Mesothelial cell of epicardium (in vitro differentiated cells): Measurements from ENCODE around the gene ILKAP. TPM values are rescaled to one million over a fixed set of nuclear protein-coding genes. Genes with fewer than 3 reads are reported as not detected.
A peak's percentile ranks its signal among the peaks of the same experiment; 100 is the strongest.

Experiments
- DNase-seq, 2 experiments: peaks; one replicate each; pipeline ENCODE4 v3.0.0; 2021; ENCODE audit warnings: low spot score in 2 of 2; ENCODE audit not compliant: unreplicated experiment in 2 of 2
- H3K27ac Mint-ChIP-seq: 2 replicates; pipeline ENCODE4 v1.8.0; 2021; ENCODE audit warnings: mixed read lengths
- H3K27me3 Mint-ChIP-seq: 2 replicates; pipeline ENCODE4 v1.8.0; 2021; ENCODE audit warnings: low read depth, mixed read lengths
- H3K36me3 Mint-ChIP-seq: 2 replicates; pipeline ENCODE4 v1.8.0; 2021; ENCODE audit warnings: mixed read lengths
- H3K4me1 Mint-ChIP-seq: 2 replicates; pipeline ENCODE4 v1.8.0; 2021; ENCODE audit warnings: mixed read lengths
- H3K4me3 Mint-ChIP-seq: 2 replicates; pipeline ENCODE4 v1.8.0; 2021; ENCODE audit warnings: mild to moderate bottlenecking, moderate library complexity, mixed read lengths
- H3K9me3 Mint-ChIP-seq: 2 replicates; pipeline ENCODE4 v1.8.0; 2021; ENCODE audit warnings: mixed read lengths
- total RNA-seq: library from RNA; stranded (reverse); gene quantifications from 3 replicates; pipeline ENCODE4 v1.2.1, GENCODE V29; 2021
- TF ChIP-seq, protein P1 (sequence below): fragments of 200-600 bp; sonication (generic); IDR thresholded peaks from one replicate; pipeline ENCODE4 v1.5.0; 2021; ENCODE audit warnings: antibody characterized with exemption; ENCODE audit not compliant: unreplicated experiment

The ILKAP gene
- total RNA-seq, 1 donor from 2014 or later = 54.0 TPM

DNA sequence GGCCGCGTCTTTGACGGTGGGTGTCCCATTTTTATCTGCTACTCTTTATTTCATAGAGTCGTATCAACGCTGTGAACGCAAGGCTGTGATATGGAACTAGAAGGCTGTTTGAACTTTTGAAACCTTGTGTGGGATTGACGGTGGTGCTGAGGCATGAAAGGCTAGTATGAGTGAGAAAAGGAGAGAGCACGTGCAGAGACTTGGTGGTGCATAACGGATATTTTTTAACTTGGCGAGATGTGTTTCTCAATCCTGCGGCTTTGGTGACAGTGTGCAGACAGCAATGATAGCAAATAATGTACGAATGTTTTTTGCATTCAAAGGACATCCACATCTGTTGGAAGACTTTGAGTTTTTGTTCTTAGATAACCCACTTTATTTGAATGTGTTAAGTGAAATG lies 30.1 kb upstream of the ILKAP start:
- H3K27me3 Mint-ChIP-seq = peaks cover 45% of the 10 kb centered on the region
- no peak for DNase-seq
- H3K9me3 Mint-ChIP-seq = no peaks in the 10 kb centered on the region
- H3K36me3 Mint-ChIP-seq = no peaks in the 10 kb centered on the region
- H3K4me1 Mint-ChIP-seq = peaks cover 21% of the 10 kb centered on the region
- peak overlapping the region; percentile 51 for H3K4me3 Mint-ChIP-seq
- TF ChIP-seq, protein P1, sequence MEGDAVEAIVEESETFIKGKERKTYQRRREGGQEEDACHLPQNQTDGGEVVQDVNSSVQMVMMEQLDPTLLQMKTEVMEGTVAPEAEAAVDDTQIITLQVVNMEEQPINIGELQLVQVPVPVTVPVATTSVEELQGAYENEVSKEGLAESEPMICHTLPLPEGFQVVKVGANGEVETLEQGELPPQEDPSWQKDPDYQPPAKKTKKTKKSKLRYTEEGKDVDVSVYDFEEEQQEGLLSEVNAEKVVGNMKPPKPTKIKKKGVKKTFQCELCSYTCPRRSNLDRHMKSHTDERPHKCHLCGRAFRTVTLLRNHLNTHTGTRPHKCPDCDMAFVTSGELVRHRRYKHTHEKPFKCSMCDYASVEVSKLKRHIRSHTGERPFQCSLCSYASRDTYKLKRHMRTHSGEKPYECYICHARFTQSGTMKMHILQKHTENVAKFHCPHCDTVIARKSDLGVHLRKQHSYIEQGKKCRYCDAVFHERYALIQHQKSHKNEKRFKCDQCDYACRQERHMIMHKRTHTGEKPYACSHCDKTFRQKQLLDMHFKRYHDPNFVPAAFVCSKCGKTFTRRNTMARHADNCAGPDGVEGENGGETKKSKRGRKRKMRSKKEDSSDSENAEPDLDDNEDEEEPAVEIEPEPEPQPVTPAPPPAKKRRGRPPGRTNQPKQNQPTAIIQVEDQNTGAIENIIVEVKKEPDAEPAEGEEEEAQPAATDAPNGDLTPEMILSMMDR = no peak
- no peak overlapping the region for H3K27ac Mint-ChIP-seq

DNA sequence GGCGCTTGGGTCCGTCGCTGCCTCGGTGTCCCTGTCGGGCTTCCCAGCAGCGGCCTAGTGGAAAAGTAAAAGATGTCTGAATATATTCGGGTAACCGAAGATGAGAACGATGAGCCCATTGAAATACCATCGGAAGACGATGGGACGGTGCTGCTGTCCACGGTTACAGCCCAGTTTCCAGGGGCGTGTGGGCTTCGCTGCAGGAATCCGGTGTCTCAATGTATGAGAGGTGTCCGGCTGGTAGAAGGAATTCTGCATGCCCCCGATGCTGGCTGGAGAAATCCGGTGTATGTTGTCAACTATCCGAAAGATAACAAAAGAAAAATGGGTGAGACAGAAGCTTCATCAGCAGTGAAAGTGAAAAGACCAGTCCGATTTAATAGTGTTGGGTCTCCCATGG lies 28.3 kb upstream of the ILKAP start:
- H3K27me3 Mint-ChIP-seq = peaks cover 27% of the 10 kb centered on the region
- peak overlapping the region; percentile 74 for H3K4me3 Mint-ChIP-seq
- no peak overlapping the region for H3K27ac Mint-ChIP-seq
- no peak for DNase-seq
- H3K36me3 Mint-ChIP-seq = peaks cover under 1% of the 10 kb centered on the region
- TF ChIP-seq, protein P1 = no peak
- peaks cover 28% of the 10 kb centered on the region for H3K4me1 Mint-ChIP-seq
- no peaks in the 10 kb centered on the region for H3K9me3 Mint-ChIP-seq

DNA sequence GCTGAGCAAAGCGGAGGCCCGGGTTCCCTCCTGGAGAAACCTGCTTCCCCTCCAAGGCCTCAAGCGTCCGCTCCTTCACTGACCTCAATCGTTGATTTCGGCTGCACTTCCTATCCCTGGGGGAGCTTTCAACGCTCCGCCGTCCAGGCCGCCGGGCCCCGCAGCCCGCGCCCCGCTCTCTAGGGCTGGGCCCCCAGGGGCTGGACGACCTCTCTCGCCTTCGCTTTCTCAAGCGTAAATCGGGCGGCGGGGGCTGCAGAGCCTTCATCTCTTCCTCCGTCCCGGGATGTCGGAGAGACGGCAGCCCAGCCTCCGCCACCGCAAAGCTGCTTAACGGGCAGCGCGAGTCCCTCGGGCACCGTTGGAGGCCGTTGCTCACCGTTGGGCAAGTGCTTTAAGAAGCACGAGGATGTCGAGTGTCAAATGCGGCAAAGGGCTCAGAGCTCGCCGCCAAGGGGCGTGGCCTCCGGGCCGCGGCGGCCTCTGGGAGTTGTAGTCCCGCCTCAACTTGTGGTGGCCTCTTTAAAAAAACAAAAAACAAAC lies 27.8 kb upstream of the ILKAP start:
- peaks cover 23% of the 10 kb centered on the region for H3K27me3 Mint-ChIP-seq
- peaks cover 28% of the 10 kb centered on the region for H3K4me1 Mint-ChIP-seq
- peaks cover 2% of the 10 kb centered on the region for H3K36me3 Mint-ChIP-seq
- H3K4me3 Mint-ChIP-seq = peak overlapping the region; percentile 74
- no peak overlapping the region for H3K27ac Mint-ChIP-seq
- TF ChIP-seq, protein P1 = no peak
- peak in 1 of 2 experiments; percentile 63 for DNase-seq
- no peaks in the 10 kb centered on the region for H3K9me3 Mint-ChIP-seq

DNA sequence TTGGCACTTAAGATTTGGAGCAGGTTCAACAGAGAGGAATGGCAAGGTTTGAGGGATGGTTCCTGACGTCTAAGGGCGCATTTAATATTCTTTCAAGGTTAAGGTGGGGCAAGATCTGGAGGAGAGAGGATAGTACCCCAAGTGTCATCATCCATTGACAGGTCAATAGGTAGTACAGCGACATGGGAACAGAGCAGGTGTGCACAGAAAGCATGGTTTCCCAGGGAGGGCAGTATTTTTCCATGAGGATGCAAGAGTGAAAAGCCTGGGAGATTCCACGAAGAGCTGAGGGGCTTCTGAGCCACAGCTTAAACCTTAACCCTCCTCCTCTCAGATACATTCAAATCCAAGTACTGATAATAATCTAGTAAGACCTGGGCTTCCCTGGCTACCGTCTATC lies 27.2 kb upstream of the ILKAP start:
- DNase-seq = no peak
- H3K4me1 Mint-ChIP-seq = peaks cover 28% of the 10 kb centered on the region
- H3K9me3 Mint-ChIP-seq = no peaks in the 10 kb centered on the region
- peak overlapping the region; percentile 74 for H3K4me3 Mint-ChIP-seq
- peaks cover 17% of the 10 kb centered on the region for H3K27me3 Mint-ChIP-seq
- TF ChIP-seq, protein P1 = no peak
- H3K36me3 Mint-ChIP-seq = peaks cover 2% of the 10 kb centered on the region
- H3K27ac Mint-ChIP-seq = no peak overlapping the region

DNA sequence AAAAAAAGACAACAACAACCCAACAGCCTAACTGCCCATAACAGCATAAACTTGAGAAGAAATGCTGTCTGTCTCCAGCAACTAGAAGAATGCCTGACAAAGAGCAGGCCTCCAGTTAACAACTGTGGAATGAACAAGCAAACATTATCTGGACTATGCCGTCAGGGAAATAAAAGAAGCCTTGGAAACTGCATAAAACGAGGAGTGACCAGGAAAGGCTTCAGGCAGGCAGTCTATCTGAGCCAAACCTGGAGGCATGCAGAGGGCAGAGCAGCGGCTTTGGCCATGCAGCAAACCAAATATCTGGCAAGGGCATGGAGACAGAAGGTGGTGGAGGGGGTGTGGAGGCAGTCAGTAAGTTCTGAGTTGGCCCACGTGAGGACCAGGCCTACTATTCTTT lies 25.2 kb upstream of the ILKAP start:
- Mint-ChIP-seq H3K4me3 (no peak overlapping the region), H3K4me1 (peaks cover 28% of the 10 kb centered on the region), H3K27me3 (peaks cover 8% of the 10 kb centered on the region), H3K27ac (peak overlapping the region; percentile 87), H3K36me3 (peaks cover 7% of the 10 kb centered on the region), H3K9me3 (no peaks in the 10 kb centered on the region)
- DNase-seq = no peak
- TF ChIP-seq, protein P1 = no peak

DNA sequence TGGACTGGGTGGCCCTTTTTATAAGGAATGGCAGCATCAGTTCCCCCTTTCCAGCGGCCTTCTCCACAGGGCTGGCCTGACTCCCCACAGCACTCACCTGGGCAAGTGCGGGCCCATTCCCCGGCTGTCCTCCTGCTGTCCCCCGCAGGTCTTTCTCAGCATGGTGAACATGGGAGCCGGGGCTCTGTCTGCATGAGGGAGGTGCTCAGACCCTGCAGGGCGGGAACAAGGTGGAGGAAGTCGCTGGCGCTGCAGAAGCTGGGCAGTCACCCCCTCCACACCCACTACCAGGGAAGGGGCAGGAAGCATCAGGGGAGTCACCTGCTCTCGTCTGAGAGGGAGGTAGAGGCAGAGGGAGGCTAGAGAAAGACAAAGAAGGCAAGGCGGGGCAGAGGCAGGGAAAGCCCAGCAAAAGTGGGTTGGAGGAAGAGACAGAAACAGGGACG lies 24.1 kb upstream of the ILKAP start:
- no peak for DNase-seq
- Mint-ChIP-seq H3K27ac (no peak overlapping the region), H3K27me3 (peaks cover 8% of the 10 kb centered on the region), H3K4me1 (peaks cover 28% of the 10 kb centered on the region), H3K4me3 (no peak overlapping the region), H3K9me3 (no peaks in the 10 kb centered on the region), H3K36me3 (peaks cover 7% of the 10 kb centered on the region)
- TF ChIP-seq, protein P1 = no peak
